Prostate gland (tissue), 2 donors: ENCODE results near the gene P3H2.
"Not testable (repeated sequence)": the region's sequence is repeated elsewhere in the genome, so short reads cannot be mapped to it uniquely, and the experiment has no call there.

ENCODE experiments used
- POLR2A ChIP-seq: fragments of 450-650 bp; IDR thresholded peaks from one replicate; pipeline ENCODE4 v1.6.1; 2016; ENCODE audit warnings: antibody characterized with exemption, mild to moderate bottlenecking
- POLR2AphosphoS5 ChIP-seq: sonication (generic); formaldehyde crosslinking; IDR thresholded peaks from one replicate; pipeline ENCODE4 v1.6.1; 2017; ENCODE audit warnings: antibody characterized with exemption
- TF ChIP-seq, protein P1 (sequence below), 4 experiments: fragments of 200-600 bp in 2 of 4; fragments of 450-650 bp in 2 of 4; sonication (generic) in 2 of 4; IDR thresholded peaks; 1 replicate in 3 of 4; 2 replicates in 1 of 4; pipeline ENCODE4 v1.5.1; 2016 to 2019; ENCODE audit warnings: antibody characterized with exemption in 4 of 4, mild to moderate bottlenecking in 2 of 4, moderate library complexity in 2 of 4

DNA sequence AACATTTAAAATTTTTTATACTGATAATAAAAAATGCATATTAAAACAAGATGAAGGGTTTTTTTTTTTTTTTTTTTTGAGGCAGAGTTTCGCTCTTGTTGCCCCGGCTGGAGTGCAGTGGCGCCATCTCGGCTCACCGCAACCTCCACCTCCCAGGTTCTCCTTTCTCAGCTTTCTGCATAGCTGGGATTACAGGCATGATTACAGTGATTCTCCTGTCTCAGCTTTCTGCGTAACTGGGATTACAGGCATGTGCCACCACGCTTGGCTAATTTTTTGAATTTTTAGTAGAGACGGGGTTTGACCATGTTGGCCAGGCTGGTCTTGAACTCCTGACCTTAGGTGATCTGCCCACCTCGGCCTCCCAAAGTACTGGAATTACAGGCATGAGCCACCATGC is 48.8 kb downstream of the P3H2 start:
- TF ChIP-seq, protein P1, sequence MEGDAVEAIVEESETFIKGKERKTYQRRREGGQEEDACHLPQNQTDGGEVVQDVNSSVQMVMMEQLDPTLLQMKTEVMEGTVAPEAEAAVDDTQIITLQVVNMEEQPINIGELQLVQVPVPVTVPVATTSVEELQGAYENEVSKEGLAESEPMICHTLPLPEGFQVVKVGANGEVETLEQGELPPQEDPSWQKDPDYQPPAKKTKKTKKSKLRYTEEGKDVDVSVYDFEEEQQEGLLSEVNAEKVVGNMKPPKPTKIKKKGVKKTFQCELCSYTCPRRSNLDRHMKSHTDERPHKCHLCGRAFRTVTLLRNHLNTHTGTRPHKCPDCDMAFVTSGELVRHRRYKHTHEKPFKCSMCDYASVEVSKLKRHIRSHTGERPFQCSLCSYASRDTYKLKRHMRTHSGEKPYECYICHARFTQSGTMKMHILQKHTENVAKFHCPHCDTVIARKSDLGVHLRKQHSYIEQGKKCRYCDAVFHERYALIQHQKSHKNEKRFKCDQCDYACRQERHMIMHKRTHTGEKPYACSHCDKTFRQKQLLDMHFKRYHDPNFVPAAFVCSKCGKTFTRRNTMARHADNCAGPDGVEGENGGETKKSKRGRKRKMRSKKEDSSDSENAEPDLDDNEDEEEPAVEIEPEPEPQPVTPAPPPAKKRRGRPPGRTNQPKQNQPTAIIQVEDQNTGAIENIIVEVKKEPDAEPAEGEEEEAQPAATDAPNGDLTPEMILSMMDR (IDR thresholded peaks at IDR 0.05): not testable (repeated sequence)
- not testable (repeated sequence) for TF ChIP-seq POLR2A, POLR2AphosphoS5
